NCI-H345 (cell line): Measurements from ENCODE around the gene LRRFIP1.
A peak's percentile ranks its signal among the peaks of the same experiment; 100 is the strongest.

Experiments
- DNase-seq: peaks from one replicate; lab custom pipeline; 2025; lab: John Stamatoyannopoulos, UW

Gene LRRFIP1

GRCh38 chr2:237704501-237705434 lies 77.4 kb downstream of the LRRFIP1 start:
- no peak for DNase-seq

DNA sequence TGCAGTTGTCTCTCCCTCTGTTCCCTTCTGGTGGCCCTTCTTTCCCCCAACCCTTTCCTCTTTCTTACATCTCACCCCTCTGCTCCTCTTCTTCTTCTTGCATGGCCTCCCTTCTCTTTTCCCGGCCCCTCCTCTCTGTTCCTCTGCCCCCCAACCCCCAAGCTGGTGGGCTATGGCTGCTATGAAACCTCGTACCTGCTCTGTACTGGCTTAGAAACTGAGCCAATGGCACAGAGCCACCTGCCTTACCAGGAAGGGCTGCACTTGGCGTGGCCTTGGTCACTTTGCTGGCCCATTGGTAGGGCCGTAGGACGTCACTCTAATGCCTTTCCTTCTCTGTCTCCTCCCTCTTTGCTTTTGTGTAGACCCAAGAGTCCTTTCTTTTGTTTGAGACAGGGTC lies 78.9 kb downstream of the LRRFIP1 start:
- no peak for DNase-seq

GRCh38 chr2:237708065-237708398 lies 80.6 kb downstream of the LRRFIP1 start:
- no peak for DNase-seq

DNA sequence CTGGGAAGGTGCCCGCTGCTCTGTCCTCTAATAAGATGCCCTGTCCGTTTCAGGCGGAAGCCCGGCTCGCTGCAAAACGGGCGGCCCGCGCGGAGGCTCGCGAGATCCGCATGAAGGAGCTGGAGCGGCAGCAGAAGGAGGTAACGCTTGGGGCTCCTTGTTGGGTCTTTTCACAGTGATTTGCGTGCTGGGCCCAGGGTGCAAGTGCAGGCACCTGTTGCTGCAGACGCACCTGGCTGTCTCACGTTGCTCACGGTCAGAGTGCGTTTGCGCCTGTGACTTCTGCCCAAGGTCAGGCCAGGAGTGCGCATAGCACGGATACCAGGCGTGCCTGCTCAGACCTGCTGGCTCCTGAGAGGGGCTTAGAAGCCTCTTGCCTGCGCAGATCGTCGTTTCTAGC lies 81.1 kb downstream of the LRRFIP1 start:
- no peak for DNase-seq

- no peak for DNase-seq
These were observed 81.6 kb downstream of the LRRFIP1 start for GRCh38 chr2:237708961-237709360.

DNA sequence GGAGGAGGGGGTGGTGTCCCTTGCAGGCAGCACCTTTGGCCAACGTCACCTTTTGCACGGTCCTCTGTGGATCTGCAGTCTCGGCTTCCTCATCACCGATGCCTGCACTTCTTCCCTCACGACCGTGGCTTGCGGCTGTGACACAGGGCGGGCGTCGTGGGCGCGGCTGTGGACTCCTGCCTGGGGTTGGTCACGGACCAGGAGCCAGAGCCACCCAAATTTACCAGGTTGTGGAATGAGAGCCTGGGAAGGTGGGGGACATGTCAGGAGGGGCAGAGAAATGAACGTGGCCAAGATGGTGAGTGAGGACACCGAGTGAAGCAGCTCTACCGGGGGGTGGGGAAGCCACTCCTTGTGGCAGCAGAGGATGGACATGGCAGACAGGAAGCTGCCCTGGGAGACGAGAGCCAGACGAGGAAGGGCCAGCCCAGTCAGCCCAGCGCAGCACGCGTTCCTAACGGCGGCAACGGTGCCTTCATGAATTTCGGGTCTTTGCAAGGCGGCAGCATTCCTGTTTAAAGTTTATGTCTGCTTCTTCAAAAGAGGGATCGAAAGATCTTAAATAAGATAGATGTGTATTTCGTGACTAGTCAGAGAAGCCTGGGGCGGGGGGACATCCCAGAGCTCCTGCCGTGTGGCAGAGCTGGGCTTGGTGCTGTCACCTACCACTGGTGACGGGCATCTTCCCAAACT lies 84.2 kb downstream of the LRRFIP1 start:
- DNase-seq = no peak

GRCh38 chr2:237712477-237713377 lies 85.3 kb downstream of the LRRFIP1 start:
- DNase-seq = no peak

DNA sequence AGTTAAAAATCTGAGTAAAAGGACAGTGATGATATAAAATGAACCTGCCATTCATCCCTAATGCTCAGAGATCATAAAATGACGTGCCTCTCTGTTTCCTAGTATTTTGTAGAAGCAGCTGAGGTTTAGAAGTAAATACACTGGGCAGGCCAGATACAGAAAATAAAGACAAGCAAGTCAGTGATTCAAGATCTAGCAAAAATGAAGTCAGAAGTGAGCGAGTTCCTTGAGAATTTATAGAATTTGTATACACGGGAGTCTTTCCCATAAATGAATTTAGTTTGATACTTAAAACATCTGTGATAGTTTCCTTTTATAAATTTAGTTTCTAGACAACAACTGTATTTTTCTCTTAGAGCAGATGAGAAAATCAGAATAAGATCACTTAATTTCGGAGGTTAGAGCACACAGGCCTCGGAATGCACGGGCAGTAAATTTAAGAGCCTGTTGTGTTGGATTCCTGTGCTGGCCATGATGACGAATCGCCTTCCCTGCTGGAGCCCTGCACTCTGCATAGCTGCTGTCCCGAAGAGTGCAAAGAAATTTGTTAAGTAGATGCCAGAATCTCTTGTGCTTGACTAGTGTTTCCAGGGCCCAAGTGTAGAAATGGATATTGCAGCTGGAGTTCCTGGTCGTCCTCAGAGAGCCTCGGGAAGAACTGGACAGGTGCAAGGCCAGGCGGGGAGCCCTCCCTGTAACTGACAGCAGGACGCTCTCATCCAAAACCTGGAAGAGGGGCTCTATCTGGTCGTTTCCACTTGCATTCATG lies 87.5 kb downstream of the LRRFIP1 start:
- no peak for DNase-seq

DNA sequence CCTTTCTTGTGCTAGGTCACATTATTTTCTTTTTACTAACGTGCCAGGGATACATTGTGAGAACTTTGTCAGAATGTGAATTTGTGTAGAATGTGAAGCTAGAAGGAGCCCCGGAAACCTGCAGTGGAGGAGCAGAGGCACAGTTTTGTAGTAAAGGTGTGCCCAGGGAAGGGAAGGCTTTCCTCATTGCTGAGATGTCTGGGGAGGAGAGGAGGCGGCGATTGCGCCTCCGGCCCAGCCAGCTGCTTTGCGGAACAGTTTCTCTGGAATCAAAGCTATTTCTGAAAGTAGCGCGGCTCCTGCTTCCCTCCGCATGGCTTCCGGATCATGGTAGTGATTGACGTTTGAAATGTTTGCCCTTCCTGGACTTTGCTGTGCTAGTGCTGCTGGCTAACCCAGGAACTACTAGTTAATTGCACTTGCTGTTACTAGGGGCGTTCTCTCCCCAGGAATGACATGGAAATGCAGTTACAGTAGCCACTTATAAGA lies 88.1 kb downstream of the LRRFIP1 start:
- no peak for DNase-seq

DNA sequence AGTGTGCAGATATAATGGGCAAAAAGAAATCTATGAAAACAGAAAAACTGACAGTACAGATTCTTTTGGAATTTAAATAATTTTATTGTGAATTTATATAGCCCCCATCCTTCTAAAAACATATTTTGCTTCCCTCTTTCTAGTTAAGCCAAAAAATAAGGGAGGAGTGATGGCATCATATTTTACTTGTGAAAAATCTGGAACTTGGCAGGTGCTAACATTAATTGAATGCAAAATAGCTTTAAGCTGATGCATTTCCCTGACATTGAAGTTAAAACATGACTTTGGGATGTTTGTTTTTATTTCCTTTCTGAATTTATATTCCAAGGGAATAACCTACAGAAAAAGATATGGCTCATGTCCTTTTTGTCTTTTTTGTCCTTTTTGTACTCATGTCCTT lies 88.6 kb downstream of the LRRFIP1 start:
- DNase-seq = no peak

GRCh38 chr2:237717366-237718276 lies 90.2 kb downstream of the LRRFIP1 start:
- no peak for DNase-seq

DNA sequence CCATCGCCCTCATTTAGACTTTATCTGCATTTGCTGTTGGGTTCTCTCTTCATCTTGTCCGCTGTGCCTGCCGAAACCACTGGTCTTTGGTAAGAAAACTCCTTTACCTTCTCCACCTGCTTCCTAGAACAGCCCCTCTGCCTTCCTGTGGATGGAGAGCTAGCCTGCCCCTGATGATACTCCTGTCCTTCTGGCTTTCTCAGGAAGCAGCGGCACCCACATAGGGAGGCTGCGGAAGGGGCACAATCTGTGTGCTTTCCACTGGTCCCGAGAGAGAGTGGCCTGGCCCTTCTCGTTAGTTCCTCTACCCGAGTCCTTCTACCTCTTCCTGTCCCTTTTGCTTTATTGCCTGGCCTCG lies 90.9 kb downstream of the LRRFIP1 start:
- DNase-seq = no peak

DNA sequence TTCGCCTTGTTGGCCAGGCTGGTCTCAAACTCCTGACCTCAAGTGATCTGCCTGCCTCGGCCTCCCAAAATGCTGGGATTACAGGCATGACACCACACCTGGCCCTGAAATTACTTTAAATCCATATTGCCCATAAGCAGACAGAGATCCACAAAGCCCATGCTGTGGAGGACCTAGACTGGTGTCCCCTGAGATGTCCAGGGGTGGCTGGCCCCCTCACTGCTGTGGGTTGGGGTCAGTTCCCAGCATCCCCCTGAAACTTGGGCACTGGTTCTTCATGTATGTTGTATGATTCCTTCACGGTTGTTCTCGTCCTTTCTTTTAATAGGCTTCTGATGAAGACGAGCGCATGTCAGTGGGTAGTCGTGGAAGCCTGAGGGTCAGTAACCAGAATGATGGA lies 93.1 kb downstream of the LRRFIP1 start:
- DNase-seq = no peak

DNA sequence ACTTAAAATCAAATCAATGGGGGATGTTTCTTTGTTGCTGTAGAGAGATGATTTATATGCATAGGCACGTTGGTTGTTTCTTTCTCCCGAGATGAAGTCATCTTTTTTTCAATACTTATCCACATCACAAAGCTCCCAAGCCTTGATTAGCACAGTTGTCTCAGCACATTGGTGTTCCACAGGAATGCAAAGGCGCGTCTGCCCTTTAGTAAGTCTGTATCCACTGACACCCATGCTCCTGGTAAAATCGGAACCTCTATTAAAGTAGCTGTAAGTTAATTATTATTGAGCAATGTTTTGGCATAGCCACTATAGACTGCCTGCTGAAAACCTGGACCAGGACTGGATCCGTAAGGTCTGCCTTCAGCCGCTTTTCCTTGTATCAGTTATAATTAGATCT lies 93.6 kb downstream of the LRRFIP1 start:
- DNase-seq = no peak

DNA sequence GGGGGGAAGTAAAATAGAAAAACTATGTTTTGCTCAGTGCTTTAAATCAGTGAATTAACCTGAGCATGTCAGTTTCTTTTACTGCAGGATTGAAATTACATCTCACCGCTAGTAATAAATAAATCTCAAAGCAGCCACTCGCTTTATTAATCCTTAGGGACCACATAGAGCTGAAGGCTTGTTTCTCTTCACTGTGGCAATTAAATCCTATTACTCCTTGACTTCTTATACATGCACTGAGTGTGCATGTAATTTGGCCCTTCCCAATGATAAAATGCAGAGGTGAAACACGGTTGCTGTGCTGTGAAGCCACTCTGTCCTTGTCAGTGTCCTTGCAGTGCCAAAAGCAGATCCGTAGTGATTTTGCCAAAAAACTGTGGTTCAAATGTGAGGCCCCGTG lies 94.1 kb downstream of the LRRFIP1 start:
- no peak for DNase-seq

- no peak for DNase-seq
These were observed 95.2 kb downstream of the LRRFIP1 start for GRCh38 chr2:237722616-237723015.

GRCh38 chr2:237723023-237723422 lies 95.6 kb downstream of the LRRFIP1 start:
- no peak for DNase-seq

- peak; percentile 57 for DNase-seq
These were observed 96.2 kb downstream of the LRRFIP1 start for GRCh38 chr2:237723602-237724001.

- peak; percentile 86 for DNase-seq
These were observed 97.6 kb downstream of the LRRFIP1 start for GRCh38 chr2:237724811-237725478.

DNA sequence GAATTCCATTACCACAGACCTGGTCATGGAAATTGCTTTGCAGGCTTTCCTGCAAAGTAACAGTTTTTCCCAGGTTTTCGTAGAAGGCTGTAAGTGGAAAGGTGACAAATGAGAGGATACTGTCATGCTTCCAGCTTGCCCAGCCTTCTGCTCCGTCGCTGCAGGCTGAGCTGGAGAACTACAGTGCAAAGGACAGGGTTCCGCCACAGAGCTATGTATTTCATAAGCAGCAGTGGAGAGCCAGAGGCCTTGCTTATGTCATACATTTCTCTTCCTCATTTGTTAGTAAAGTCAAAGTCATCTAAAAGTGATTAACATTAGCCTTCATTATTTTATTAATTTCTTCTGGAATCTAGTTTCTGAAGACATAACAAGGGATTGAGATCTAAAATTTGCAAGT lies 98.3 kb downstream of the LRRFIP1 start:
- no peak for DNase-seq
